Neural progenitor cell (in vitro differentiated cells): ENCODE results near the gene EPHX1.

ENCODE experiments used
- EZH2 ChIP-seq: fragments of 200-600 bp; sonication (generic); IDR thresholded peaks from 2 replicates; pipeline ENCODE4 v1.6.1; 2017; ENCODE audit warnings: antibody characterized with exemption, mild to moderate bottlenecking, moderate library complexity
- EZH2phosphoT487 ChIP-seq: fragments of 200-600 bp; sonication (generic); IDR thresholded peaks from 2 replicates; pipeline ENCODE4 v1.6.1; 2017; ENCODE audit warnings: antibody characterized with exemption
- TF ChIP-seq, protein P1 (sequence below): fragments of 200-600 bp; sonication (generic); IDR thresholded peaks from 2 replicates; pipeline ENCODE4 v1.5.1; 2017; ENCODE audit warnings: antibody characterized with exemption, mild to moderate bottlenecking

GRCh38 chr1:225825078-225825477 is 15.2 kb downstream of the EPHX1 start:
- TF ChIP-seq, protein P1, sequence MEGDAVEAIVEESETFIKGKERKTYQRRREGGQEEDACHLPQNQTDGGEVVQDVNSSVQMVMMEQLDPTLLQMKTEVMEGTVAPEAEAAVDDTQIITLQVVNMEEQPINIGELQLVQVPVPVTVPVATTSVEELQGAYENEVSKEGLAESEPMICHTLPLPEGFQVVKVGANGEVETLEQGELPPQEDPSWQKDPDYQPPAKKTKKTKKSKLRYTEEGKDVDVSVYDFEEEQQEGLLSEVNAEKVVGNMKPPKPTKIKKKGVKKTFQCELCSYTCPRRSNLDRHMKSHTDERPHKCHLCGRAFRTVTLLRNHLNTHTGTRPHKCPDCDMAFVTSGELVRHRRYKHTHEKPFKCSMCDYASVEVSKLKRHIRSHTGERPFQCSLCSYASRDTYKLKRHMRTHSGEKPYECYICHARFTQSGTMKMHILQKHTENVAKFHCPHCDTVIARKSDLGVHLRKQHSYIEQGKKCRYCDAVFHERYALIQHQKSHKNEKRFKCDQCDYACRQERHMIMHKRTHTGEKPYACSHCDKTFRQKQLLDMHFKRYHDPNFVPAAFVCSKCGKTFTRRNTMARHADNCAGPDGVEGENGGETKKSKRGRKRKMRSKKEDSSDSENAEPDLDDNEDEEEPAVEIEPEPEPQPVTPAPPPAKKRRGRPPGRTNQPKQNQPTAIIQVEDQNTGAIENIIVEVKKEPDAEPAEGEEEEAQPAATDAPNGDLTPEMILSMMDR = no peak
- no peak for TF ChIP-seq EZH2phosphoT487
- no peak for TF ChIP-seq EZH2
